GM18507 (cell line): ENCODE results near the gene NDUFAF5.
"Not testable (repeated sequence)": the region's sequence is repeated elsewhere in the genome, so short reads cannot be mapped to it uniquely, and the experiment has no call there.

Source experiments
- DNase-seq: peaks from one replicate; pipeline ENCODE4 v3.0.0; 2011; ENCODE audit warnings: low read depth; ENCODE audit not compliant: insufficient read length; ENCODE audit errors: extremely low spot score
- FAIRE-seq: peaks from 2 replicates; lab custom pipeline; 2011; peaks lifted over from hg19 to GRCh38; lab: Jason Lieb, UNC

Gene NDUFAF5

GRCh38 chr20:13784893-13785715, at the start of gene NDUFAF5, which contains the start of gene ESF1:
Gene NDUFAF5 (plus strand): TSS chr20:13785028. CDS start chr20:13785069, 41 bp downstream.
Gene ESF1 (minus strand): TSS chr20:13784919. CDS start chr20:13783140, 1,779 bp downstream.
- FAIRE-seq: peak; percentile 99
- peak; percentile 85 for DNase-seq

GRCh38 chr20:13735826-13736225, 49.0 kb upstream of the NDUFAF5 start:
- FAIRE-seq: no peak
- DNase-seq: no peak

GRCh38 chr20:13736436-13737191, 48.2 kb upstream of the NDUFAF5 start:
- no peak for FAIRE-seq
- DNase-seq: no peak

GRCh38 chr20:13738187-13738586, 46.6 kb upstream of the NDUFAF5 start:
- FAIRE-seq, DNase-seq: not testable (repeated sequence)

- no peak for DNase-seq
- no peak for FAIRE-seq
These were observed 44.8 kb upstream of the NDUFAF5 start for GRCh38 chr20:13739731-13740649.

- FAIRE-seq (no peak), DNase-seq (no peak)
These were observed 42.9 kb upstream of the NDUFAF5 start for GRCh38 chr20:13741879-13742278.

GRCh38 chr20:13744352-13744751, 40.5 kb upstream of the NDUFAF5 start:
- DNase-seq (no peak), FAIRE-seq (no peak)

GRCh38 chr20:13745784-13746183, 39.0 kb upstream of the NDUFAF5 start:
- DNase-seq (no peak), FAIRE-seq (no peak)

- DNase-seq: no peak
These were observed 35.0 kb upstream of the NDUFAF5 start for GRCh38 chr20:13749811-13750210.

GRCh38 chr20:13753436-13754036, 31.3 kb upstream of the NDUFAF5 start:
- no peak for DNase-seq
- FAIRE-seq: no peak

More at GRCh38 chr20:13749811-13750210, 35.0 kb upstream of the NDUFAF5 start:
- no peak for FAIRE-seq

GRCh38 chr20:13755809-13756208, 29.0 kb upstream of the NDUFAF5 start:
- DNase-seq (no peak), FAIRE-seq (no peak)

- no peak for FAIRE-seq
These were observed 28.3 kb upstream of the NDUFAF5 start for GRCh38 chr20:13756551-13756950.

GRCh38 chr20:13758884-13759283, 25.9 kb upstream of the NDUFAF5 start:
- FAIRE-seq (no peak), DNase-seq (no peak)

More at GRCh38 chr20:13756551-13756950, 28.3 kb upstream of the NDUFAF5 start:
- DNase-seq: no peak

GRCh38 chr20:13760451-13760946, 24.3 kb upstream of the NDUFAF5 start:
- FAIRE-seq, DNase-seq: not testable (repeated sequence)

GRCh38 chr20:13765299-13765698, 19.5 kb upstream of the NDUFAF5 start:
- DNase-seq (no peak), FAIRE-seq (no peak)

GRCh38 chr20:13765868-13766416, 18.9 kb upstream of the NDUFAF5 start:
- FAIRE-seq: no peak

GRCh38 chr20:13770141-13770540, 14.7 kb upstream of the NDUFAF5 start:
- FAIRE-seq (no peak), DNase-seq (no peak)

More at GRCh38 chr20:13765868-13766416, 18.9 kb upstream of the NDUFAF5 start:
- no peak for DNase-seq

- DNase-seq: no peak
- peak; percentile 70 for FAIRE-seq
These were observed 12.9 kb upstream of the NDUFAF5 start for GRCh38 chr20:13771853-13772453.
